HG03097 (cell line): ENCODE measurements around the gene CARD11.

Experiments used
- ATAC-seq: cut with Tn5 transposase; IDR thresholded peaks from one replicate; pipeline ENCODE4 v1.9.1; 2021; ENCODE audit not compliant: unreplicated experiment, low FRiP score

CARD11 gene

GRCh38 chr7:3043544-3044371 is at the start of gene CARD11:
Gene CARD11, minus strand, starts transcription at chr7:3043867. Its CDS starts 85,361 bp downstream, at chr7:2958506.
- no peak for ATAC-seq

GRCh38 chr7:3092468-3092867 is 48.8 kb upstream of the CARD11 start:
- ATAC-seq = peak; percentile 81

GRCh38 chr7:3091631-3092030 is 48.0 kb upstream of the CARD11 start:
- no peak for ATAC-seq

- no peak for ATAC-seq
These were observed 45.8 kb upstream of the CARD11 start for GRCh38 chr7:3089493-3089892.

GRCh38 chr7:3087243-3087755 is 43.6 kb upstream of the CARD11 start:
- no peak for ATAC-seq

- no peak for ATAC-seq
These were observed 39.7 kb upstream of the CARD11 start for GRCh38 chr7:3083350-3083749.

GRCh38 chr7:3082831-3083230 is 39.2 kb upstream of the CARD11 start:
- ATAC-seq = no peak

- ATAC-seq = no peak
These were observed 38.7 kb upstream of the CARD11 start for GRCh38 chr7:3082386-3082785.

GRCh38 chr7:3080106-3080505 is 36.4 kb upstream of the CARD11 start:
- no peak for ATAC-seq

- no peak for ATAC-seq
These were observed 34.8 kb upstream of the CARD11 start for GRCh38 chr7:3078514-3078913.

GRCh38 chr7:3076700-3077099 is 33.0 kb upstream of the CARD11 start:
- ATAC-seq = no peak

GRCh38 chr7:3076163-3076562 is 32.5 kb upstream of the CARD11 start:
- ATAC-seq = no peak

- ATAC-seq = no peak
These were observed 31.8 kb upstream of the CARD11 start for GRCh38 chr7:3075441-3075840.

- no peak for ATAC-seq
These were observed 30.8 kb upstream of the CARD11 start for GRCh38 chr7:3074459-3074821.

GRCh38 chr7:3073763-3074458 is 30.2 kb upstream of the CARD11 start:
- no peak for ATAC-seq

- ATAC-seq = no peak
These were observed 27.2 kb upstream of the CARD11 start for GRCh38 chr7:3070908-3071307.

GRCh38 chr7:3069771-3070449 is 26.2 kb upstream of the CARD11 start:
- ATAC-seq = no peak

GRCh38 chr7:3068530-3068929 is 24.9 kb upstream of the CARD11 start:
- no peak for ATAC-seq

- ATAC-seq = no peak
These were observed 24.1 kb upstream of the CARD11 start for GRCh38 chr7:3067606-3068380.

- no peak for ATAC-seq
These were observed 23.5 kb upstream of the CARD11 start for GRCh38 chr7:3067193-3067592.

GRCh38 chr7:3066506-3066905 is 22.8 kb upstream of the CARD11 start:
- ATAC-seq = no peak
